Measurements from ENCODE around the gene OR2Z1. TPM values are rescaled to one million over a fixed set of nuclear protein-coding genes. Genes with fewer than 3 reads are reported as not detected.
"Not testable (repeated sequence)": the region's sequence is repeated elsewhere in the genome, so short reads cannot be mapped to it uniquely, and the experiment has no call there.

Gene OR2Z1
- total and polyA plus RNA-seq, 8 donors: not detected

GRCh38 chr19:8703223-8703622 lies 18.2 kb upstream of the OR2Z1 start:
- no peak for DNase-seq
- Histone ChIP-seq H3K4me3 (no peak overlapping the region), H3K4me1 (no peaks in the 10 kb centered on the region), H3K9me3 (peaks cover 0 to 1% (median 0%) of the 10 kb centered on the region in 4 donors), H3K27me3 (peaks cover 3 to 46% (median 4%) of the 10 kb centered on the region in 3 donors), H3K36me3 (no peaks in the 10 kb centered on the region), H3K27ac (no peak overlapping the region)
- intact Hi-C loops (cut with DNase I; ENCODE audit: low total_unique reads): no loop called here
- 46 to 53% (median 50%) methylated on average over 7 of the region's 7 CpGs for WGBS, 5 donors
- no peak for TF ChIP-seq CTCF (IDR thresholded peaks at IDR 0.05)
- TF ChIP-seq EP300 (IDR thresholded peaks at IDR 0.05): no peak
- no peak for TF ChIP-seq POLR2A (IDR thresholded peaks at IDR 0.05)
- TF ChIP-seq POLR2AphosphoS5 (IDR thresholded peaks at IDR 0.05): no peak

- H3K36me3 ChIP-seq; intact Hi-C loops (cut with DNase I; ENCODE audit: low total_unique reads); H3K9me3 ChIP-seq; H3K27ac ChIP-seq; DNase-seq; H3K4me3 ChIP-seq; H3K4me1 ChIP-seq: not testable (repeated sequence)
- 70 to 83% (median 78%) methylated on average over 3 of the region's 3 CpGs for WGBS, 5 donors
- H3K27me3 ChIP-seq: peaks cover 0 to 32% (median 0%) of the 10 kb centered on the region in 3 donors
These were observed 16.1 kb upstream of the OR2Z1 start for GRCh38 chr19:8705304-8705703.

- H3K4me1 ChIP-seq: no peaks in the 10 kb centered on the region
- no peak overlapping the region for H3K27ac ChIP-seq
- H3K9me3 ChIP-seq: no peaks in the 10 kb centered on the region
- 31 to 54% (median 50%) methylated on average over 5 of the region's 5 CpGs for WGBS, 5 donors
- intact Hi-C loops (cut with DNase I; ENCODE audit: low total_unique reads): no loop called here
- H3K27me3 ChIP-seq: peaks cover 0 to 33% (median 0%) of the 10 kb centered on the region in 3 donors
- H3K36me3 ChIP-seq: no peaks in the 10 kb centered on the region
- TF ChIP-seq EP300 (IDR thresholded peaks at IDR 0.05) (no peak), POLR2A (IDR thresholded peaks at IDR 0.05) (no peak), CTCF (IDR thresholded peaks at IDR 0.05) (no peak), POLR2AphosphoS5 (IDR thresholded peaks at IDR 0.05) (no peak)
- H3K4me3 ChIP-seq: no peak overlapping the region
- no peak for DNase-seq
These were observed 15.7 kb upstream of the OR2Z1 start for GRCh38 chr19:8705742-8706141.

GRCh38 chr19:8710337-8710736 lies 11.1 kb upstream of the OR2Z1 start:
- DNase-seq; H3K4me3 ChIP-seq; intact Hi-C loops (cut with DNase I; ENCODE audit: low total_unique reads); H3K27me3 ChIP-seq; H3K36me3 ChIP-seq; H3K27ac ChIP-seq; H3K4me1 ChIP-seq: not testable (repeated sequence)
- peaks cover 0 to 21% (median 13%) of the 10 kb centered on the region in 4 donors for H3K9me3 ChIP-seq
- 80 to 85% (median 83%) methylated on average over 7 of the region's 7 CpGs for WGBS, 5 donors

GRCh38 chr19:8722032-8722431 lies 598 bp downstream of the OR2Z1 start:
- peaks cover 0 to 28% (median 0%) of the 10 kb centered on the region in 3 donors for H3K27me3 ChIP-seq
- intact Hi-C loops (cut with DNase I; ENCODE audit: low total_unique reads): no loop called here
- WGBS, 5 donors: 34 to 55% (median 48%) methylated on average over 2 of the region's 2 CpGs
- peaks cover 0 to 10% (median 4%) of the 10 kb centered on the region in 4 donors for H3K9me3 ChIP-seq
- TF ChIP-seq EP300 (IDR thresholded peaks at IDR 0.05) (no peak), POLR2AphosphoS5 (IDR thresholded peaks at IDR 0.05) (no peak), POLR2A (IDR thresholded peaks at IDR 0.05) (no peak), CTCF (IDR thresholded peaks at IDR 0.05) (no peak)
- no peaks in the 10 kb centered on the region for H3K36me3 ChIP-seq
- no peak overlapping the region for H3K4me3 ChIP-seq
- H3K27ac ChIP-seq: no peak overlapping the region
- no peaks in the 10 kb centered on the region for H3K4me1 ChIP-seq
- DNase-seq: no peak

Measured in stomach (tissue), 9 donors.